Measurements from ENCODE around the gene MAFG.
A peak's percentile ranks its signal among the peaks of the same experiment; 100 is the strongest.

MAFG gene

GRCh38 chr17:81950501-81950900 is 23.0 kb upstream of the MAFG start:
- Mint-ChIP-seq H3K9me3 (no peaks in the 10 kb centered on the region), H3K27ac (peak overlapping the region; percentile 35), H3K4me1 (no peaks in the 10 kb centered on the region), H3K36me3 (no peaks in the 10 kb centered on the region), H3K27me3 (no peaks in the 10 kb centered on the region), H3K4me3 (no peak overlapping the region)

- Mint-ChIP-seq H3K9me3 (no peaks in the 10 kb centered on the region), H3K27me3 (no peaks in the 10 kb centered on the region), H3K27ac (no peak overlapping the region), H3K4me3 (no peak overlapping the region), H3K36me3 (no peaks in the 10 kb centered on the region), H3K4me1 (no peaks in the 10 kb centered on the region)
These were observed 21.3 kb upstream of the MAFG start for GRCh38 chr17:81948635-81949378.

- H3K9me3 Mint-ChIP-seq: no peaks in the 10 kb centered on the region
- no peaks in the 10 kb centered on the region for H3K27me3 Mint-ChIP-seq
- H3K4me3 Mint-ChIP-seq: no peak within 1 kb of the TSS
- no peaks in the 10 kb centered on the region for H3K4me1 Mint-ChIP-seq
- H3K27ac Mint-ChIP-seq: peak within 1 kb of the TSS; percentile 27
- no peaks in the 10 kb centered on the region for H3K36me3 Mint-ChIP-seq
These were observed 19.7 kb upstream of the MAFG start, which contains the start of gene MYADML2 for GRCh38 chr17:81947189-81947588. Gene MYADML2, minus strand, starts transcription at chr17:81947233. Its CDS starts 5,492 bp downstream, at chr17:81941741.

GRCh38 chr17:81944858-81945257 is 17.3 kb upstream of the MAFG start:
- H3K27ac Mint-ChIP-seq: no peak overlapping the region
- H3K4me3 Mint-ChIP-seq: no peak overlapping the region
- no peaks in the 10 kb centered on the region for H3K9me3 Mint-ChIP-seq
- no peaks in the 10 kb centered on the region for H3K4me1 Mint-ChIP-seq
- H3K27me3 Mint-ChIP-seq: no peaks in the 10 kb centered on the region
- H3K36me3 Mint-ChIP-seq: no peaks in the 10 kb centered on the region

DNA sequence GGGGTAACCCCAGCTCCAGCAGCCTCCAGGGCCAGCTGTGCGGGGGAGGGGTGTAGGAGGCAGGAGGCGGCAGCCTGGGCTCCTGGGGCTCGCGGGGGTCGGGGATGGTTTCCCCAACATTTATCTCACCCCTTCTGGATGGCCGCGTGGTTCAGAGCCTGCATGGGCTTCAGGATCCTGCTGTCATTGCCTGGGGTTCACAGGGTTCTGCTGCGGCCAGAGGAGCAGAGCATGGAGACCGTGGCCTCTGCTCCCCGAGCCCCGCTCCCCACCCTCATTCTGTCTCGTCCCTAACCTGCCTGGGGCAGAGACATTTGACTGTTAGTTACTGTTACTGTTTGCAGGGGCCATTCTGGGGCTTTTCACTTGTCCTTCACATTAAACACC is 14.6 kb upstream of the MAFG start:
- Mint-ChIP-seq H3K27me3 (no peaks in the 10 kb centered on the region), H3K27ac (no peak overlapping the region), H3K4me3 (no peak overlapping the region), H3K4me1 (peaks cover 6% of the 10 kb centered on the region), H3K36me3 (no peaks in the 10 kb centered on the region), H3K9me3 (no peaks in the 10 kb centered on the region)

DNA sequence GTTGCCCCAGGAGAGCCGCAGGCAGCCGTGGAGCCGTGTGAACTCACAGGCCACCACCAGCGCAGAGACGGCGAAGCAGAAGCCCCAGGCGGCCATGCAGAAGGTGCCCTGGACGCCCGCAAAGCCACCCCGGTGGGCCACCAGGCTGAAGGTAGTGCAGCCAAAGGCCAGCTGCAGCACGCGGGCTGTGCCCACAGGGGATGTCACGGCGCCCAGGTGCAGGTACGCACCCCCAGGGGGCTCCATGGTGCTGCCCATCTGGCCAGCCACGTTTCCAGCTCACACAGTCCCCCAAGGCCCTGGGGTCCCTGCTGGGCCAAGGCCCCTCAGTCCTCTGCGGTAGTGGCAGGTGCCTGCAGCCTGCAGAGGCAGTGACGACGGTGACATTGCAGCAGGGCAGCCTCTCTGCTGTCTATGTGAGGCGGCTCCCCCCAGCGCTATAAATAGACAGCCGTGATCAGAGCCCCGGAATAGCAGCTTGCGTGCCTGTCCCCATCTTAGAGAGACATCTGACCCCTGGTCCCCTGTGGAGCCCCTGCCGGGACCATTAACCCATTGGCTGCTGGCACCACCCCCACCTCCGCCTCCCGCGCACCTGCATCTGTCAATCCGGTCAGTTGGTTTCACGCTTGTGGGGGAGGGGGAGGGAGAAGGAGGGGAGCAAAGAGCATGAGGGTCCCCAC is 14.1 kb upstream of the MAFG start:
- H3K27ac Mint-ChIP-seq: no peak overlapping the region
- no peaks in the 10 kb centered on the region for H3K9me3 Mint-ChIP-seq
- H3K4me1 Mint-ChIP-seq: peaks cover 6% of the 10 kb centered on the region
- H3K27me3 Mint-ChIP-seq: no peaks in the 10 kb centered on the region
- no peaks in the 10 kb centered on the region for H3K36me3 Mint-ChIP-seq
- no peak overlapping the region for H3K4me3 Mint-ChIP-seq

- Mint-ChIP-seq H3K27me3 (no peaks in the 10 kb centered on the region), H3K27ac (no peak overlapping the region), H3K4me1 (peaks cover 9% of the 10 kb centered on the region), H3K9me3 (no peaks in the 10 kb centered on the region), H3K4me3 (no peak overlapping the region), H3K36me3 (no peaks in the 10 kb centered on the region)
These were observed 13.3 kb upstream of the MAFG start for GRCh38 chr17:81940538-81941483.

DNA sequence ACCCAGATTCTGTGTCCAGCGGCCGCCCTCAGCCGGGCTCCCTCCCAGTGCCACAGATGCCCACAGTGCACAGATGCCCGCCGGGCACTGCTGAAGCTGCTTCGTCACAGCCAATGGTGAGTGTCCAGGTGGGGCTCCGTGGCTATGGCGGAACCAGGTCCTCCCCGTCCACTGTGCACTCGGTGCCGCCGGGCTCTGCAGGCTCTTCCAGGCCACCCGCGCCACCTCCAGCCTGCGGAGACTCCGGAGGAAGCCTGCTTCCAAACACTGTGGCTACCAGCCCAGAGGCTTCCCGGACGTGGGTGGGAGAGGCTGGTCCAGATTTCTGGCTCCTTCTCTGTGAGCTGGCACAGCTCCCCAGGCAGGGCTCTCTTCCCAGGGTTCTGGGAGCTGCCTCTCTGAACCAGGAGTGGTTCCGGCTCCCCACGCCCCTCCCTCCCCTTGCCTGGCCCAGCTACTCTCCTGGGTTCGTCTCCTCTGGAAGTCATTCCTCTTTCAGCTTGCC is 12.4 kb upstream of the MAFG start:
- Mint-ChIP-seq H3K9me3 (no peaks in the 10 kb centered on the region), H3K27me3 (no peaks in the 10 kb centered on the region), H3K36me3 (peaks cover under 1% of the 10 kb centered on the region), H3K4me1 (peaks cover 12% of the 10 kb centered on the region), H3K4me3 (no peak overlapping the region), H3K27ac (no peak overlapping the region)

DNA sequence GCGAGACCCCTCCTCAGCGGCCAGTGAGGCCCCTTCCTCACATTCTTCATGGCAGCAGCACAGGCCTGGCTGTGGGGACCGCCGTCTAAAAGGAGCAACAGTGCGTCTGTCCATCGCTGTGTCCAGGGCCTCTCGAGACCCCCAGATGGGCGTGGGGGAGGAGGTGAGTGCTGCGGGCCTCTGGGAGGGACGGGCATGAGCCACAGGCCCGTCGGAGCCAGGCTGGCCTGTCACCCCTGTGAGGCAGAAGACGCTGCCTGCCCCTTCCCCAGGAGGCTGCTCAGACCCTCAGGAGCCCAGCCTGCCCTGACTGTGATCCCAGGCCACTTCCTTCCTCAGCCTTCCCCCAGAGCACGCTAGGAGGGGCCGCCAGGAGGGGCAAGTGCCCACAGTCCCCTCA is 11.7 kb upstream of the MAFG start:
- Mint-ChIP-seq H3K27me3 (no peaks in the 10 kb centered on the region), H3K9me3 (no peaks in the 10 kb centered on the region), H3K36me3 (peaks cover 2% of the 10 kb centered on the region), H3K4me3 (no peak overlapping the region), H3K4me1 (peaks cover 12% of the 10 kb centered on the region), H3K27ac (no peak overlapping the region)

- H3K27me3 Mint-ChIP-seq: peaks cover 3% of the 10 kb centered on the region
These were observed 8.2 kb upstream of the MAFG start for GRCh38 chr17:81935709-81936084.

DNA sequence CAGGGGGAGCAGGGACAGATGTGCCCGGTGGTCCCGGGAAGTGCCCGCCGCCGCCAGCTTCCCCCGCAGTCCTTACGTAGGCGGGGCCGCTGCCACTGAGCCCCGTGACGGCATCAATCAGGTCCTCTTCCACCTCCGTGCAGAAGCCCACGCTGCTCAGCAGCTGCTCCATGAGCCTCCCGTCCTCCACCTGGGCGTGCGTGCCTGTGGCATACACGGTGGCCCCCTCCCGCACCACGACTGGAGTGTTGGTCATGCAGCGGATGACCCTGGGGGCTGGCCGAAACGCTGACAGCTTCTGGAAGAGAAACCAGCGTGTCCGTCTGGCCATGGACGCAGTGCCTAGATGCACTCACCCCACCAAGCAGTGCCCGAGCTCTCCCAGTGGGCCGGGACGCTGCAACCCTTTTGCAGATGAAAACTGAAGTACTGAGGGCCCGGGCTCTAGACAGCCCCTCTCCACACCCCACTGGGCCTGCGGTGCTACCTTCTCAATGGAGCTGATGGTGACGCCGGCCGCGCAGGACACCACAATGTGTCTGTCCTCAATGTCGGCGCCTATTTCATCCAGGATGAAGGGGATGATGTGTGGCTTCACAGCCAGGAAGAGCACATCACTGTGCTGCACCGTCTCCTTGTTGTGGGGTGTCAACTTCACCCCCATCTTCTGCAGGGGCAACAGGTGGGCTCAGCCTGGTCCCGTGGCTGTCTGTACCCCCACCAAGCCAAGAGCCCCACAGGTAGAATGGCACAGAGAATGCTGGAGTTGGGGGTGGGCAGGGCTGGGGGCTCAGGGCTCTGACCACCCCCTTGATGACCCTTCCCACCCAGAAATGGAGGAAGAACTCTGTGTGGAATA is 7.5 kb upstream of the MAFG start:
- H3K4me3 Mint-ChIP-seq: peak overlapping the region; percentile 88
- peaks cover 12% of the 10 kb centered on the region for H3K4me1 Mint-ChIP-seq
- H3K9me3 Mint-ChIP-seq: no peaks in the 10 kb centered on the region
- peak overlapping the region; percentile 65 for H3K27ac Mint-ChIP-seq
- peaks cover 3% of the 10 kb centered on the region for H3K27me3 Mint-ChIP-seq
- peaks cover 2% of the 10 kb centered on the region for H3K36me3 Mint-ChIP-seq

More at GRCh38 chr17:81935709-81936084, 8.2 kb upstream of the MAFG start:
- Mint-ChIP-seq H3K4me1 (peaks cover 12% of the 10 kb centered on the region), H3K27ac (peak overlapping the region; percentile 46), H3K9me3 (no peaks in the 10 kb centered on the region), H3K4me3 (peak overlapping the region; percentile 88), H3K36me3 (peaks cover 2% of the 10 kb centered on the region)

GRCh38 chr17:81934098-81934757 is 6.7 kb upstream of the MAFG start:
- Mint-ChIP-seq H3K4me3 (peak overlapping the region; percentile 26), H3K36me3 (peaks cover 2% of the 10 kb centered on the region), H3K4me1 (peaks cover 12% of the 10 kb centered on the region), H3K27me3 (peaks cover 3% of the 10 kb centered on the region), H3K9me3 (no peaks in the 10 kb centered on the region), H3K27ac (no peak overlapping the region)

- H3K27ac Mint-ChIP-seq: no peak overlapping the region
- peaks cover 2% of the 10 kb centered on the region for H3K36me3 Mint-ChIP-seq
- no peak overlapping the region for H3K4me3 Mint-ChIP-seq
- H3K27me3 Mint-ChIP-seq: peaks cover 3% of the 10 kb centered on the region
- H3K4me1 Mint-ChIP-seq: peaks cover 12% of the 10 kb centered on the region
- no peaks in the 10 kb centered on the region for H3K9me3 Mint-ChIP-seq
These were observed 5.7 kb upstream of the MAFG start for GRCh38 chr17:81933178-81933699.

DNA sequence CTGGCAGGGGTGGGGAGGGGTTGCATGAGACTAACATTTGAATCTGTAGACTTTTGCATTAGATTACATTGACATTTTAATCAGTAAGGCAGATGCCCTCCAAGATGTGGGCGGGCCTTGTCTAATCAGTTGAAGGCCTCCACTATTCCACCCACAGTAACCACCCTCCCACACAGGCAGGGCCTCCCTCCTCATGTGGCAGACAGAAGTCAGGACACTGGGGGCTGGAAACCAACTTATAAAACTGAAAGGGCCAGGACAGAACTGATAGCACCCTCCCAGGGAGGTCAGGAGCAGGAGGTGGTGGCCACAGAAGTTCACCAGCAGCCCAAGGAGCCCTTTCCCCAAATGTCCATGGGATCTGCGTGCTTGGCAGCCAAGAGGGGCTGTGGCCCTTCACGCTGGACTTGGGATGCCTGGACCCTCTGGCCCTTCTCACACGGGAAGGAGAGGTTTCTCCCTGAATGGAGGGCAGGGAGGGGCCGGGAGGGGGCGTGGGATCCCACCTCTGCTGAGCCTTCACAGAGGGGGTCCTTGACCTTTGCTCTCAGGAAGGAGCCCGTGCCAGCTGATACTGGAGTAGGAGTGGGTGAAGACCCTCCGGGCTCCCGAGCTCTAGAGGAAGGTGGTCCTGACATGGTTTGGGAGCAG is 4.9 kb upstream of the MAFG start:
- Mint-ChIP-seq H3K4me3 (no peak overlapping the region), H3K27me3 (peaks cover 3% of the 10 kb centered on the region), H3K36me3 (peaks cover 2% of the 10 kb centered on the region), H3K9me3 (no peaks in the 10 kb centered on the region), H3K27ac (no peak overlapping the region), H3K4me1 (peaks cover 6% of the 10 kb centered on the region)

Data from activated naive CD4-positive, alpha-beta T cell treated with anti-CD3 and anti-CD28 coated beads, Interleukin-2, amount 50 U/mL, for 24 hours (primary cell).